T47D (cell line): ENCODE data around the gene CUBN.
A peak's percentile ranks its signal among the peaks of the same experiment; 100 is the strongest.

Experiments
- DNase-seq, 2 experiments: peaks; one replicate each; pipeline versions ENCODE4 v3.0.0 to v3.0.0-alpha.2; 2011 to 2012; ENCODE audit warnings: low read depth in 1 of 2, low spot score in 1 of 2
- JUND ChIP-seq: IDR thresholded peaks from 2 replicates; pipeline ENCODE4 v1.6.1; 2012; ENCODE audit warnings: low read depth
- in situ Hi-C: cut with HindIII; loops from 2 replicates; pipeline ENCODE4 v1.10.0; 2016; ENCODE audit warnings: low sequenced_read_pairs, low pct_unique_long_range_greater_than_20kb

Gene CUBN

GRCh38 chr10:16788778-16789177, 340.8 kb downstream of the CUBN start:
- no peak for DNase-seq
- TF ChIP-seq JUND: no peak
- in situ Hi-C loops: no loop called here

GRCh38 chr10:16788125-16788524, 341.5 kb downstream of the CUBN start:
- in situ Hi-C loops: no loop called here
- TF ChIP-seq JUND: no peak
- no peak for DNase-seq

- in situ Hi-C loops: no loop called here
Measured at GRCh38 chr10:16787361-16787791, 342.2 kb downstream of the CUBN start.

GRCh38 chr10:16780338-16780880, 349.2 kb downstream of the CUBN start:
- in situ Hi-C loops: no loop called here
- no peak for TF ChIP-seq JUND

More at GRCh38 chr10:16787361-16787791, 342.2 kb downstream of the CUBN start:
- TF ChIP-seq JUND: no peak
- DNase-seq: no peak

GRCh38 chr10:16779384-16779915, 350.2 kb downstream of the CUBN start:
- in situ Hi-C loops: no loop called here
- TF ChIP-seq JUND: no peak
- DNase-seq: no peak

More at GRCh38 chr10:16780338-16780880, 349.2 kb downstream of the CUBN start:
- DNase-seq: no peak

GRCh38 chr10:16777473-16778370, 351.9 kb downstream of the CUBN start:
- peak; percentile 57 to 73 for DNase-seq
- TF ChIP-seq JUND: no peak
- in situ Hi-C loops: no loop called here

GRCh38 chr10:16776896-16777295, 352.7 kb downstream of the CUBN start:
- in situ Hi-C loops: no loop called here
- no peak for DNase-seq

More at GRCh38 chr10:16776896-16777295, 352.7 kb downstream of the CUBN start:
- no peak for TF ChIP-seq JUND
